IMR-90 (cell line): ENCODE measurements around the gene PRKD1.

ENCODE experiments used
- BHLHE40 ChIP-seq: fragments of 150-350 bp; IDR thresholded peaks from 2 replicates; pipeline ENCODE4 v1.6.1; 2016; ENCODE audit warnings: mild to moderate bottlenecking, low read depth, low read length
- CHD1 ChIP-seq: IDR thresholded peaks from 2 replicates; pipeline ENCODE4 v1.6.1; 2012; ENCODE audit warnings: low read depth, low read length, improper control_type of control experiment
- CTCF ChIP-seq: conservative IDR thresholded peaks from 2 replicates; pipeline ENCODE4 v1.5.1; 2012; ENCODE audit warnings: mild to moderate bottlenecking, low read depth, low read length, improper control_type of control experiment
- ELK1 ChIP-seq: fragments of 150-350 bp; IDR thresholded peaks from 2 replicates; pipeline ENCODE4 v1.6.1; 2016; ENCODE audit warnings: low read depth, mild to moderate bottlenecking, low read length, moderate library complexity, borderline replicate concordance
- MAZ ChIP-seq: IDR thresholded peaks from 2 replicates; pipeline ENCODE4 v1.6.1; 2012; ENCODE audit warnings: low read depth, mild to moderate bottlenecking, low read length, improper control_type of control experiment, moderate library complexity, borderline replicate concordance
- MXI1 ChIP-seq: IDR thresholded peaks from 2 replicates; pipeline ENCODE4 v1.6.1; 2012; ENCODE audit warnings: low read depth, mild to moderate bottlenecking, low read length, moderate library complexity, borderline replicate concordance
- POLR2A ChIP-seq: IDR thresholded peaks from 2 replicates; pipeline ENCODE4 v1.6.1; 2012; ENCODE audit warnings: mild to moderate bottlenecking, low read depth, low read length
- RAD21 ChIP-seq: IDR thresholded peaks from 2 replicates; pipeline ENCODE4 v1.6.1; 2012; ENCODE audit warnings: low read length, improper control_type of control experiment
- SMC3 ChIP-seq: fragments of 150-350 bp; IDR thresholded peaks from 2 replicates; pipeline ENCODE4 v1.6.1; 2016; ENCODE audit warnings: low read depth, mild to moderate bottlenecking, antibody characterized with exemption, low read length, moderate library complexity
- USF2 ChIP-seq: fragments of 150-350 bp; IDR thresholded peaks from 2 replicates; pipeline ENCODE4 v1.6.1; 2017; ENCODE audit warnings: mild to moderate bottlenecking, antibody characterized with exemption, low read length, low read depth

GRCh38 chr14:29743531-29743930 lies 184.1 kb downstream of the PRKD1 start:
- no peak for TF ChIP-seq CTCF
- no peak for TF ChIP-seq BHLHE40
- no peak for TF ChIP-seq SMC3
- no peak for TF ChIP-seq POLR2A
- TF ChIP-seq MXI1, result no peak
- no peak for TF ChIP-seq RAD21
- TF ChIP-seq ELK1, result no peak
- no peak for TF ChIP-seq USF2
- TF ChIP-seq MAZ, result no peak
- TF ChIP-seq CHD1, result no peak
